ENCODE measurements around the gene SH3D19.

DNA sequence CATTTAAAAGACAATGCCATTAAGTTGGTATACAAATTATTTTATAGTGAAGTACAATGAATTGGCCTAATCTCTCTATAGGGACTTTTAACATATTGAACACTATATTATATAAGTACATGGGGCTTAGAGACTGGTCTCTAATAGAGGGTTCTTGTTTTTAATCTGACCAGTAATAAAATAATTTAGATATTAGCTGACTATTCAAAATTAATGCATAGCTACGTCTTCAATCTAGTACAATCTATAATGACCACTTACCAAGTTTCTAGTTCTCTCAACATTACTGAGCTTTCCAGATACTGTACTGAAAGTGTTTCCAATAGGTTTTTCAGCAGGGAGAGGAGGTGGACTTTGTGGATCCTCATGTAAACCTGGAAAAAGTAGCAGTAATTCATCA is 166.4 kb downstream of the SH3D19 start:
- TF ChIP-seq, protein P1, sequence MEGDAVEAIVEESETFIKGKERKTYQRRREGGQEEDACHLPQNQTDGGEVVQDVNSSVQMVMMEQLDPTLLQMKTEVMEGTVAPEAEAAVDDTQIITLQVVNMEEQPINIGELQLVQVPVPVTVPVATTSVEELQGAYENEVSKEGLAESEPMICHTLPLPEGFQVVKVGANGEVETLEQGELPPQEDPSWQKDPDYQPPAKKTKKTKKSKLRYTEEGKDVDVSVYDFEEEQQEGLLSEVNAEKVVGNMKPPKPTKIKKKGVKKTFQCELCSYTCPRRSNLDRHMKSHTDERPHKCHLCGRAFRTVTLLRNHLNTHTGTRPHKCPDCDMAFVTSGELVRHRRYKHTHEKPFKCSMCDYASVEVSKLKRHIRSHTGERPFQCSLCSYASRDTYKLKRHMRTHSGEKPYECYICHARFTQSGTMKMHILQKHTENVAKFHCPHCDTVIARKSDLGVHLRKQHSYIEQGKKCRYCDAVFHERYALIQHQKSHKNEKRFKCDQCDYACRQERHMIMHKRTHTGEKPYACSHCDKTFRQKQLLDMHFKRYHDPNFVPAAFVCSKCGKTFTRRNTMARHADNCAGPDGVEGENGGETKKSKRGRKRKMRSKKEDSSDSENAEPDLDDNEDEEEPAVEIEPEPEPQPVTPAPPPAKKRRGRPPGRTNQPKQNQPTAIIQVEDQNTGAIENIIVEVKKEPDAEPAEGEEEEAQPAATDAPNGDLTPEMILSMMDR (IDR thresholded peaks at IDR 0.05; ENCODE audit: borderline replicate concordance, extremely low read depth, low read length, poor library complexity, severe bottlenecking) = no peak
- TF ChIP-seq EZH2 (IDR thresholded peaks at IDR 0.05; ENCODE audit: borderline replicate concordance, low read depth, low read length, severe bottlenecking) = no peak
